Mesendoderm (in vitro differentiated cells): Measurements from ENCODE around the gene OR2D3.
"Not testable (repeated sequence)": the region's sequence is repeated elsewhere in the genome, so short reads cannot be mapped to it uniquely, and the experiment has no call there.

Experiments used
- DNase-seq: peaks from one replicate; pipeline ENCODE4 v3.0.0; 2013
- H2AK5ac ChIP-seq: 2 replicates; pipeline ENCODE4 v1.6.1; 2013; ENCODE audit warnings: low read length, inconsistent platforms
- H2BK120ac ChIP-seq: 2 replicates; pipeline ENCODE4 v1.6.1; 2013; ENCODE audit warnings: low read depth, mild to moderate bottlenecking, low read length, moderate library complexity, mixed read lengths
- H2BK15ac ChIP-seq: replicated peaks from 2 replicates; pipeline ENCODE4 v1.6.1; 2013; ENCODE audit warnings: low read depth, mild to moderate bottlenecking, moderate library complexity
- H2BK5ac ChIP-seq: 2 replicates; pipeline ENCODE4 v1.6.1; 2013; ENCODE audit warnings: low read length, inconsistent platforms
- H3K18ac ChIP-seq: 2 replicates; pipeline ENCODE4 v1.6.1; 2013; ENCODE audit warnings: mild to moderate bottlenecking, low read length, mixed read lengths
- H3K23ac ChIP-seq: one replicate; pipeline ENCODE4 v1.6.1; 2013; ENCODE audit warnings: low read length
- H3K27ac ChIP-seq: 2 replicates; pipeline ENCODE4 v1.5.1; 2013; ENCODE audit warnings: low read depth, mild to moderate bottlenecking, inconsistent platforms, low read length, moderate library complexity
- H3K27me3 ChIP-seq: 2 replicates; pipeline ENCODE4 v1.6.1; 2013; ENCODE audit warnings: low read length, control low read depth, mild to moderate bottlenecking, inconsistent platforms; ENCODE audit not compliant: insufficient read depth, poor library complexity
- H3K36me3 ChIP-seq: 2 replicates; pipeline ENCODE4 v1.6.1; 2013; ENCODE audit warnings: low read length, inconsistent platforms; ENCODE audit not compliant: control insufficient read depth, insufficient read depth
- H3K4ac ChIP-seq: one replicate; pipeline ENCODE4 v1.6.1; 2013; ENCODE audit warnings: low read depth, mild to moderate bottlenecking, low read length, moderate library complexity
- H3K4me1 ChIP-seq: 2 replicates; pipeline ENCODE4 v1.6.1; 2013; ENCODE audit warnings: low read depth, low read length, inconsistent platforms; ENCODE audit not compliant: control insufficient read depth
- H3K4me2 ChIP-seq: 2 replicates; pipeline ENCODE4 v1.6.1; 2013; ENCODE audit warnings: low read length
- H3K4me3 ChIP-seq: 2 replicates; pipeline ENCODE4 v1.5.1; 2013; ENCODE audit warnings: mild to moderate bottlenecking, low read length
- H3K56ac ChIP-seq: one replicate; pipeline ENCODE4 v1.6.1; 2013; ENCODE audit warnings: low read length
- H3K79me1 ChIP-seq: 2 replicates; pipeline ENCODE4 v1.6.1; 2013; ENCODE audit warnings: low read length, inconsistent platforms
- H3K79me2 ChIP-seq: 2 replicates; pipeline ENCODE4 v1.6.1; 2013; ENCODE audit warnings: mild to moderate bottlenecking, low read length; ENCODE audit not compliant: control insufficient read depth, insufficient read depth
- H3K9ac ChIP-seq: 2 replicates; pipeline ENCODE4 v1.6.1; 2013; ENCODE audit warnings: low read length, inconsistent platforms
- H4K5ac ChIP-seq: one replicate; pipeline ENCODE4 v1.6.1; 2013; ENCODE audit warnings: low read length
- H4K8ac ChIP-seq: one replicate; pipeline ENCODE4 v1.6.1; 2013; ENCODE audit warnings: low read depth, mild to moderate bottlenecking, control low read depth, low read length, moderate library complexity
- WGBS: extraction: QIAGEN DNeasy Blood & Tissue Kit; methylation state at CpG from one replicate; pipeline ENCODE4 v1.1.7; 2013; ENCODE audit warnings: low lambda C conversion rate, missing lambda C conversion rate; ENCODE audit not compliant: insufficient coverage; ENCODE audit errors: extremely low coverage; 5-methylcytosine and 5-hydroxymethylcytosine counted together

OR2D3 gene

GRCh38 chr11:6898911-6899310, 21.9 kb upstream of the OR2D3 start:
- no peak overlapping the region for H2AK5ac ChIP-seq
- H4K5ac ChIP-seq: no peak overlapping the region
- H3K4ac ChIP-seq: no peak overlapping the region
- no peak overlapping the region for H3K9ac ChIP-seq
- H3K79me2 ChIP-seq: no peaks in the 10 kb centered on the region
- H2BK15ac ChIP-seq: no peak overlapping the region
- H3K27me3 ChIP-seq: no peaks in the 10 kb centered on the region
- H3K4me2 ChIP-seq: no peak overlapping the region
- no peak overlapping the region for H3K23ac ChIP-seq
- no peak overlapping the region for H3K4me3 ChIP-seq
- DNase-seq: no peak
- H3K79me1 ChIP-seq: no peaks in the 10 kb centered on the region
- H3K4me1 ChIP-seq: no peaks in the 10 kb centered on the region
- no peaks in the 10 kb centered on the region for H3K36me3 ChIP-seq
- H3K18ac ChIP-seq: no peak overlapping the region
- H3K56ac ChIP-seq: no peak overlapping the region
- H2BK5ac ChIP-seq: no peak overlapping the region
- H3K27ac ChIP-seq: no peak overlapping the region
- WGBS: no CpG with 5 or more reads among the region's 1 CpG
- no peak overlapping the region for H4K8ac ChIP-seq
- H2BK120ac ChIP-seq: no peak overlapping the region

DNA sequence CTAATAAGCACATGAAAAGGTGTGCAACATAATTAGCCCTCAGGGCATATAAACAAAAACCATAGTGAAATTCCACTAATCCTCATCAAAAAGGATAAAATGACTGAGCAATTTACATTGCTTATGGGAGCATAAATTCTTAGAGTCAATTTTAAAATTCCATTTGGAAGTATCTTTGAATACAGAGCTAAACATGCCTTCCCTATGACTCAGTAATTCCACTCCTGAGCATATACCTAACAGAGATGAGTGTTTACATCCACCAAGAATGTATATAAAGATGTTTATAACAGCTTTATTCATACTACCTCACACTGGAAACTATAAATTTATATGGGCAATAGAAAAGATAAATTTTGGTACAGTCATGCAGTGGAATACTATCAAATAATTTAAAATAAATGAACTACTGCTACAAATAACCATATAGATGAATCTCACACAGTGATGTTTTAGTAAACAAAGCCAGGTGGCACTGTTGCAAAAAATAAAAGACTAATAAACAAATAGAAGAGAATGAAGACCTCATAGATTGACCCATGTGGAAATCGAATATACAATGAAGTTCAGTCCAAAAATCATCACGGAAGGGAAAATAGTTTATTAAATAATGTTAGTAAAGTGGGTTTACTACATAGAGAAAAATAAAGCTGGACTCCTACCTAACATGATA, 20.3 kb upstream of the OR2D3 start:
- Histone ChIP-seq H3K18ac (no peak overlapping the region), H2BK5ac (no peak overlapping the region), H4K5ac (no peak overlapping the region), H3K27ac (no peak overlapping the region), H3K9ac (no peak overlapping the region), H4K8ac (no peak overlapping the region), H3K23ac (no peak overlapping the region), H3K4me2 (no peak overlapping the region), H3K4ac (no peak overlapping the region), H3K79me2 (no peaks in the 10 kb centered on the region), H3K56ac (no peak overlapping the region), H2AK5ac (no peak overlapping the region), H3K27me3 (no peaks in the 10 kb centered on the region), H2BK120ac (no peak overlapping the region), H3K79me1 (no peaks in the 10 kb centered on the region), H3K36me3 (no peaks in the 10 kb centered on the region), H3K4me3 (no peak overlapping the region), H2BK15ac (no peak overlapping the region), H3K4me1 (no peaks in the 10 kb centered on the region)
- no CpG with 5 or more reads among the region's 2 CpGs for WGBS
- peak; percentile 48 for DNase-seq

DNA sequence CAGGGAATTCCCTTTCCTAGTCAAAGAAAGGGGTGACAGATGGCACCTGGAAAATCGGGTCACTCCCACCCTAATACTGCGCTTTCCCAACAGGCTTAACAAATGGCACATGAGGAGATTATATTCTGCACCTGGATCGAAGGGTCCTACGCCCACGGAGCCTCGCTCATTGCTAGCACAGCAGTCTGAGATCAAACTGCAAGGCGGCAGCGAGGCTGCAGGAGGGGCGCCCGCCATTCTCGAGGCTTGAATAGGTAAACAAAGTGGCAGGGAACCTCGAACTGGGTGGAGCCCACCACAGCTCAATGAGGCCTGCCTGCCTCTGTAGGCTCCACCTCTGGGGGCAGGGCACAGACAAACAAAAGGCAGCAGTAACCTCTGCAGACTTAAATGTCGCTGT, 16.0 kb upstream of the OR2D3 start:
- H2AK5ac ChIP-seq, H3K79me2 ChIP-seq, H3K56ac ChIP-seq, H2BK15ac ChIP-seq, H2BK120ac ChIP-seq, H3K36me3 ChIP-seq, DNase-seq, H2BK5ac ChIP-seq, H3K18ac ChIP-seq, H3K27ac ChIP-seq, H3K4me2 ChIP-seq, H3K9ac ChIP-seq, H4K8ac ChIP-seq, H3K23ac ChIP-seq, H3K79me1 ChIP-seq, H3K4me1 ChIP-seq, H4K5ac ChIP-seq, H3K4ac ChIP-seq, H3K4me3 ChIP-seq, H3K27me3 ChIP-seq: not testable (repeated sequence)
- no CpG with 5 or more reads among the region's 13 CpGs for WGBS

DNA sequence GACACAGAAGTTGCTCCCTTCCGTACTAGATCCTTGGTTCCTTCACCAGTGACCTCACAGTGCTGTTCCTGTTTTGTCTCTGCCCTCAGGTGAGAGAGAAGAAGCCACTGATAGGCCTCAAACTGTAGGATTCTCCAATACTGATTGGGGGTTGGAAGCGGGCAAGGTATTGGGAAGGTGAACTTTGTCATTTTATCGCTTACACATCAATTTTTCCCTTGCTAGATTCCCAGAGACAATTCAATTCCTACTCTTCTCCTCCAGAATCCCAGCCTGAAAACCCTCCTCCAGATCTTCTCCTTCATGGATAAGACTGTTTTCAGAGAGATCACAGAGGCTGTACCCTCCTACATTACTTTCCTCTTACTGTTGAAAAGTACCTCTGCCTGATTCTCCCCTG, 9.4 kb upstream of the OR2D3 start:
- no peaks in the 10 kb centered on the region for H3K4me1 ChIP-seq
- no peak overlapping the region for H3K4ac ChIP-seq
- H3K27ac ChIP-seq: no peak overlapping the region
- H2AK5ac ChIP-seq: no peak overlapping the region
- no peak overlapping the region for H3K4me3 ChIP-seq
- H3K23ac ChIP-seq: no peak overlapping the region
- H3K79me1 ChIP-seq: no peaks in the 10 kb centered on the region
- H2BK15ac ChIP-seq: no peak overlapping the region
- no peak overlapping the region for H4K5ac ChIP-seq
- no peaks in the 10 kb centered on the region for H3K79me2 ChIP-seq
- H3K4me2 ChIP-seq: no peak overlapping the region
- no peak overlapping the region for H3K9ac ChIP-seq
- no peak overlapping the region for H4K8ac ChIP-seq
- H2BK120ac ChIP-seq: no peak overlapping the region
- no peaks in the 10 kb centered on the region for H3K27me3 ChIP-seq
- no CpG with 5 or more reads among the region's 3 CpGs for WGBS
- H2BK5ac ChIP-seq: no peak overlapping the region
- DNase-seq: no peak
- no peaks in the 10 kb centered on the region for H3K36me3 ChIP-seq
- no peak overlapping the region for H3K18ac ChIP-seq
- no peak overlapping the region for H3K56ac ChIP-seq

DNA sequence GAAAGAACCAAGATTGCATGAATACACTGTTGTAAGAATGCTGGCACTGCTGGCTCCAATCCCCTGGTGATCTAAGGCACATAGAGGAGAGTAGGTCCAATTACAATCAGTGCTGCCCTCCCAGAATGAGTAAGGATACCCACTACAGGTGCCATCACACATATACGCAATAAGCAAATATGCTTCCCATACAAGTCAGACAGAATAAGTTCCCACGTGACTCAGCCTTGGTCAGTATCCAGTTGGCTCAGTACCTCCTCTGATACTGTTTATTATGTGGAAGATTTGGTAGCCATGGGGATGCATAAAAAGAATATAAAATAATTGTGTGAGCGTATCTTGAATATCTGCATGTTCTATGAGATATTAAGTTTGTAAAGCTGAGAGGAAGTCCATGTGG, 8.9 kb upstream of the OR2D3 start:
- Histone ChIP-seq H2BK5ac (no peak overlapping the region), H3K9ac (no peak overlapping the region), H3K4ac (no peak overlapping the region), H3K79me1 (no peaks in the 10 kb centered on the region), H4K5ac (no peak overlapping the region), H3K27ac (no peak overlapping the region), H4K8ac (no peak overlapping the region), H2BK120ac (no peak overlapping the region), H3K36me3 (no peaks in the 10 kb centered on the region), H2BK15ac (no peak overlapping the region), H3K23ac (no peak overlapping the region), H3K4me1 (no peaks in the 10 kb centered on the region), H3K4me2 (no peak overlapping the region), H3K4me3 (no peak overlapping the region), H3K18ac (no peak overlapping the region), H3K56ac (no peak overlapping the region), H3K79me2 (no peaks in the 10 kb centered on the region), H2AK5ac (no peak overlapping the region), H3K27me3 (no peaks in the 10 kb centered on the region)
- 100% methylated on average over 1 of the region's 3 CpGs for WGBS
- no peak for DNase-seq

GRCh38 chr11:6919698-6920097, 1.1 kb upstream of the OR2D3 start:
- no peak for DNase-seq
- Histone ChIP-seq H3K4ac (no peak overlapping the region), H3K27ac (no peak overlapping the region), H3K36me3 (no peaks in the 10 kb centered on the region), H3K4me3 (no peak overlapping the region), H2AK5ac (no peak overlapping the region), H3K4me1 (no peaks in the 10 kb centered on the region), H3K27me3 (no peaks in the 10 kb centered on the region), H3K9ac (no peak overlapping the region), H2BK5ac (no peak overlapping the region), H2BK120ac (no peak overlapping the region), H2BK15ac (no peak overlapping the region), H3K23ac (no peak overlapping the region), H3K4me2 (no peak overlapping the region), H3K79me1 (no peaks in the 10 kb centered on the region), H4K8ac (no peak overlapping the region), H3K56ac (no peak overlapping the region), H3K18ac (no peak overlapping the region), H3K79me2 (no peaks in the 10 kb centered on the region), H4K5ac (no peak overlapping the region)
- no CpG with 5 or more reads among the region's 2 CpGs for WGBS
